ENCODE data around the gene BEND6.
"Not testable (repeated sequence)": the region's sequence is repeated elsewhere in the genome, so short reads cannot be mapped to it uniquely, and the experiment has no call there.

GRCh38 chr6:57044061-57044460 is 89.2 kb downstream of the BEND6 start:
- TF ChIP-seq, protein P1, sequence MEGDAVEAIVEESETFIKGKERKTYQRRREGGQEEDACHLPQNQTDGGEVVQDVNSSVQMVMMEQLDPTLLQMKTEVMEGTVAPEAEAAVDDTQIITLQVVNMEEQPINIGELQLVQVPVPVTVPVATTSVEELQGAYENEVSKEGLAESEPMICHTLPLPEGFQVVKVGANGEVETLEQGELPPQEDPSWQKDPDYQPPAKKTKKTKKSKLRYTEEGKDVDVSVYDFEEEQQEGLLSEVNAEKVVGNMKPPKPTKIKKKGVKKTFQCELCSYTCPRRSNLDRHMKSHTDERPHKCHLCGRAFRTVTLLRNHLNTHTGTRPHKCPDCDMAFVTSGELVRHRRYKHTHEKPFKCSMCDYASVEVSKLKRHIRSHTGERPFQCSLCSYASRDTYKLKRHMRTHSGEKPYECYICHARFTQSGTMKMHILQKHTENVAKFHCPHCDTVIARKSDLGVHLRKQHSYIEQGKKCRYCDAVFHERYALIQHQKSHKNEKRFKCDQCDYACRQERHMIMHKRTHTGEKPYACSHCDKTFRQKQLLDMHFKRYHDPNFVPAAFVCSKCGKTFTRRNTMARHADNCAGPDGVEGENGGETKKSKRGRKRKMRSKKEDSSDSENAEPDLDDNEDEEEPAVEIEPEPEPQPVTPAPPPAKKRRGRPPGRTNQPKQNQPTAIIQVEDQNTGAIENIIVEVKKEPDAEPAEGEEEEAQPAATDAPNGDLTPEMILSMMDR (conservative IDR thresholded peaks at IDR 0.05; ENCODE audit: low read depth, low read length), result not testable (repeated sequence)
- TF ChIP-seq EZH2 (IDR thresholded peaks at IDR 0.05; ENCODE audit: low read length, unreplicated experiment), result not testable (repeated sequence)
